ENCODE data around the gene PTP4A1.

Gene PTP4A1

GRCh38 chr6:63558278-63558677 lies 14.0 kb upstream of the PTP4A1 start:
- DNase-seq = no peak

GRCh38 chr6:63560801-63561287 lies 11.4 kb upstream of the PTP4A1 start:
- no peak for DNase-seq

GRCh38 chr6:63561288-63561687 lies 11.0 kb upstream of the PTP4A1 start:
- no peak for DNase-seq

GRCh38 chr6:63563235-63563634 lies 9.0 kb upstream of the PTP4A1 start:
- DNase-seq = no peak

- no peak for DNase-seq
Measured at GRCh38 chr6:63565058-63565726, 7.1 kb upstream of the PTP4A1 start.

GRCh38 chr6:63565727-63566596 lies 6.3 kb upstream of the PTP4A1 start:
- DNase-seq = no peak

GRCh38 chr6:63567966-63568365 lies 4.3 kb upstream of the PTP4A1 start:
- DNase-seq = no peak

GRCh38 chr6:63571361-63572043 lies 778 bp upstream of the PTP4A1 start:
- DNase-seq = peak; percentile 41

GRCh38 chr6:63572747-63573075 lies 431 bp downstream of the PTP4A1 start:
- no peak for DNase-seq

GRCh38 chr6:63573076-63573898 lies 1.0 kb downstream of the PTP4A1 start:
- peak; percentile 52 for DNase-seq

- DNase-seq = peak; percentile 30
Measured at GRCh38 chr6:63573899-63574553, 1.7 kb downstream of the PTP4A1 start.

GRCh38 chr6:63574554-63574900 lies 2.2 kb downstream of the PTP4A1 start:
- DNase-seq = no peak

GRCh38 chr6:63576147-63576772 lies 4.0 kb downstream of the PTP4A1 start:
- DNase-seq = no peak

GRCh38 chr6:63576985-63577712 lies 4.9 kb downstream of the PTP4A1 start:
- no peak for DNase-seq

- DNase-seq = no peak
Measured at GRCh38 chr6:63578757-63579156, 6.5 kb downstream of the PTP4A1 start.

GRCh38 chr6:63579937-63580703 lies 7.8 kb downstream of the PTP4A1 start:
- no peak for DNase-seq

- no peak for DNase-seq
Measured at GRCh38 chr6:63580704-63580961, 8.4 kb downstream of the PTP4A1 start.

GRCh38 chr6:63581355-63582013 lies 9.2 kb downstream of the PTP4A1 start:
- DNase-seq = no peak

GRCh38 chr6:63582579-63583231 lies 10.4 kb downstream of the PTP4A1 start:
- DNase-seq = no peak

Measured in effector CD4-positive, alpha-beta T cell (primary cell).